Medulla oblongata (tissue), 1 donor: ENCODE measurements around the gene ACTN1.
A peak's percentile ranks its signal among the peaks of the same experiment; 100 is the strongest.

ENCODE experiments used
- DNase-seq: peaks from one replicate; pipeline ENCODE4 v3.0.0-alpha.2; 2015; ENCODE audit errors: extremely low spot score

The ACTN1 gene

GRCh38 chr14:68969278-68970033 is 9.6 kb downstream of the ACTN1 start:
- no peak for DNase-seq

GRCh38 chr14:68968721-68969120 is 10.4 kb downstream of the ACTN1 start:
- no peak for DNase-seq

GRCh38 chr14:68968051-68968450 is 11.1 kb downstream of the ACTN1 start:
- no peak for DNase-seq

GRCh38 chr14:68967459-68967940 is 11.6 kb downstream of the ACTN1 start:
- no peak for DNase-seq

- DNase-seq: no peak
These were observed 12.2 kb downstream of the ACTN1 start for GRCh38 chr14:68966872-68967301.

GRCh38 chr14:68965261-68965761 is 13.8 kb downstream of the ACTN1 start:
- DNase-seq: peak; percentile 35

GRCh38 chr14:68964300-68965093 is 14.6 kb downstream of the ACTN1 start:
- DNase-seq: no peak

GRCh38 chr14:68962681-68963080 is 16.4 kb downstream of the ACTN1 start:
- DNase-seq: no peak

- no peak for DNase-seq
These were observed 17.1 kb downstream of the ACTN1 start for GRCh38 chr14:68961781-68962584.

DNA sequence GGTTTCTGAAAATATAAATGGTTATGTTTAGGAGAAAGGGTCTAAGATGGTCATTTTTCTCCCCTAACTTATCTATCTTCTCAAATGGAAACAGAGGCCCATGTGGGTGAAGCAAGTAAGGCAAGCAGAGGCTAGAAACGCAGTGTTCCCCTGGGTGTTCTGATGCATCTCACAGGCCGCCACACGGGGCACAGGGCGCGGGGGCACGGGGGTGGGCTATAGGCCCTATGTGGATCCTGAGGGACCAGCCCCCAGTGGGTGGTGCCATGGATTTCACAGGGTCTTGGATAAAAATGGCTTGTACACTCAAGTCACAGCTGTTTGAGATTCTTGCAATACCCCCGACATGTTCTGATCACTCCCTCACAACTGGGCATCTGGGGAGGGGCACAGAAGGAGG is 17.7 kb downstream of the ACTN1 start:
- no peak for DNase-seq

GRCh38 chr14:68960123-68960522 is 19.0 kb downstream of the ACTN1 start:
- DNase-seq: no peak

DNA sequence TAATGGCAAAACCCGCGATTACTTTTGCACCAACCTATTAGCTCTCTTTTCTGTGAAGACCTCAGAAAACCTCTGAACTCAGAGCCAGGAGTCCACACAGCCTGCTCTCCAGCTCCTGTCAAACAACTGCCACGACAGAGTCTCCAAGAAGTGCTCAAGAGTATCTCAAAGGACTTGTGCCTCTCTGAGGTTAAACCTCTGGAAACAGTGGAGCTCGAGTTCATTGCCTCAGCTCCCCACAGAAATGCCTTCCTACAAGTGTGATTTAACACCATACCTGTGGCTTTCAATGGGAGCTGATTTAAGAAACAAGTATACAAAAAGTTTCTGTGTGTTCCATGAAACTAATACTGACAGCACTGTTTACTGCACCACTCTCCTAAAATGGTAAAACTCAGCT is 20.1 kb downstream of the ACTN1 start:
- DNase-seq: no peak

GRCh38 chr14:68958553-68958952 is 20.5 kb downstream of the ACTN1 start:
- no peak for DNase-seq

DNA sequence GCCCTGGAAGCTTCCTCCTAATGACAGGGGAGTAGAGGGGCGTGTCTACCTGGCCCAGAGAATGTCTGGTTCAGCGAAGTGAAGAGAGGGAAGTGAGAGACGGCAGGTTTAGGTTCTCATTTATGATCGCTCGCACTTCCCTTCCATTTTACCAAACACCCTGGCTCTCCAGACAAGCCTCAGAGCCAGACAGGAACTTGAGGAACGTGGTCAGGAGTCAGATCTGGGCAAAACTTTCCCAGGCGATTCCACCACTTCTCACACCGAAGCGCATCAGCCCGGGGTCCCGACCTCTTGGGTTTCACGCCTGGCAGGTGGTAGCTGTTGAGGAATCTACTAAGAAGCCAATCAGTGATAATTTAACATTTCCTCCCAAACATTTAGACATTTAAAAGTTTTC is 21.3 kb downstream of the ACTN1 start:
- no peak for DNase-seq

DNA sequence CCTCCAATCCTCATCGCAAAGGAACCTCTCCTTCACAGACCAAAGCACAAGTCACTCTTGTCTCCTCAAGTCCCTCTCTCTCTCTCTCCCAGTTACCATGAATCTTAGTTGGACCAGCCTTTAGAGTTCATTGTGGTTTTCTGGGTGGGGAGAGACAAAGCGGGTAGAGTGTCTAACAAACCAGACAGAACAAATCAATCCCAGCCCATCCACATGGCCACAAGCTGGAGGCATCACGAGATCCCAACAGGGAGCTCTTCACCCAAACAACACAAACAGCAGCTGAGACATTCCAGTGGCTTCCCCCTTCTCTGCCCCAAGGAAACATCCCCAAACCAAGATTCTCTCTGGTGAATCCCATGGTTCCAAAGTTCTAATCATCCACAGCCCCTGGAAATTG is 22.4 kb downstream of the ACTN1 start:
- DNase-seq: no peak

DNA sequence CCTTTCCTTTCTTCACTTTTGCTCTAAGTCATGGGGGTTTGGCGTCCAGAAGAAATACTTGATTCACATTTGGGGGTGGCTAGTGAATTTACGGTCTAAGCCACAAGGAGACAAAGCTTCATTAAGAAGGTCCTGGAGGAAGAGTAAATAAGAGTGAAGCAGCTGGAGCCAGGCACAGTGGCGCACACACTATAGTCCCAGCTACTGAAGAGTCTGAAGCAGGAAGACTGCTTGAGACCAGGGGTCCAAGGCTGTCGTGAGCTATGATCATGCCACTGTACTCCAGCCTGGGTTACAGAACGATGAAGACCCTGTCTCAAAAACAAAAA is 23.3 kb downstream of the ACTN1 start:
- no peak for DNase-seq

DNA sequence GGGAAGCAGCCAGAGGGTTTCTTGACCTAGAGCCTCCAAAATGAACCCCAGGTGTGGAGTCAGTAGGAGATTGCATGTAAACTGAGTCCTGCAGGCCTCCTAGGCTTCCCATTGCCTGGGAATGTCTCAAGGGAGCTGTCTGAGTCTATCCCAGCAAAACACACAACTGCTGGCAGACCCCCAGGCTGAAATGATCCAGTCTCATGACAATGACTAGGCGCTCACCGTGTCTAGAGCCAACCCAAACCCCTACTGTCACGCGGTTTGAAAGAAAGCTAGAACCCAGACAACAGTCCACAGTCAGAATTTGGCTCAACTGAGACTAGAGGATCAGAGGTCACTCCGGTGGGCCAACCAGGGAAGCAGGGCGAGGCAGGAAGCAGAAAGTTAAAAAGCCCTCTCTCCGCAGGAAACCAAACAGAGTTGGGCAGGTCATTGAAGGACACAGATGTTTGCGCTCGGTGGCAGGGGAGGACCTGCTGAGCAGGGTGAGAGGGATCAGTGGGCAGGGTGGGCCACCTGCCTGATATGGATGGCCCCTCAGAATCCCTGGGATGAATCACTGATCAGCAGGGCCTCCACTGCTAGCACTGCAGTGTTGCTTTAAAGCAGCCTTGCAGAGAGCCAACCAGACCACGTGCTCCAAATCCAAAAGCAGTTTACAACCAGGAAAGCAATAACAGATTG is 23.8 kb downstream of the ACTN1 start:
- peak; percentile 22 for DNase-seq

- no peak for DNase-seq
These were observed 25.9 kb downstream of the ACTN1 start for GRCh38 chr14:68953196-68953555.

DNA sequence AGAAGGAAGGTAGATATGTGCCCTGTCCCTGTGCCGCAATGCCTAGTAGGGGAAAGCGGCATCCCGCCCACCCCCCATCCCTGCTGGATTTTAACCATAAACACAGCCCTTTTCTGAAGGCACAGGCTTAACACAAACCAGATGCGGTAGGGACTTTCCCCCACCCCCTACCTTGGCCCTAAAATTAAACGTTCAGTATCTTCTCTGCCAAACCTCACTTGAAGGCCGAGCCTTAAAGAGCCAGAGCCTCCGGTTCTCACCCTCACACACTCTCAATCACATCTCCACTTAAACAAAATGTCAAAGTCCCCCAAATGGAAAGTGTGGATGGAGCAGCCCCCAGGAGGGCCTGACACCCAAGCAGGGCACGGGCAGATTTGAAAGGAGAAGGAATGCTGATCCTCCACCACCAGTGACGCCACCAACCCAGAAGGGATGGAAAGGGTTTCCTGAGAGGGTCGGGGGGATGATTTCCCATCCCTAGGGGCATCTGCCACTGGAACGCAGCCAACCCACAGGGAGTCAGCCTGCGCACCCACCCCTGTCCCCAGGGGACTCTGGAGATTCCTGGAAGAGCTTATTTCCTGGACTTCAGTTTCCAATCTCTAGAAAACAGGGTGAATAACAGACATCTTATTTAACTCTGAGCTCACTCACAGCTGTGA is 26.4 kb downstream of the ACTN1 start:
- DNase-seq: no peak

GRCh38 chr14:68951800-68952530 is 27.1 kb downstream of the ACTN1 start:
- no peak for DNase-seq
